Activated CD8-positive, alpha-beta memory T cell treated with anti-CD3 and anti-CD28 coated beads, Interleukin-2, amount 10 ng/mL, durations not matched to agents 7 days and 5 days (primary cell): ENCODE data around the gene JAG1. TPM values are rescaled to one million over a fixed set of nuclear protein-coding genes. Genes with fewer than 3 reads are reported as not detected.

Experiments used
- ATAC-seq: fragments of 150-1000 bp; cut with Tn5 transposase; one replicate; pipeline ENCODE4 v1.10.0; 2021; ENCODE audit warnings: moderate library complexity
- CTCF ChIA-PET: fragments of 350-600 bp; sonication (Branson Sonifier 250); formaldehyde crosslinking; loops from one replicate; lab custom pipeline; 2021; ENCODE audit warnings: antibody characterized with exemption; lab: Charles Lee
- DNase-seq: peaks from one replicate; pipeline ENCODE4 v3.0.0-alpha.2; 2020
- H3K27ac Mint-ChIP-seq: one replicate; pipeline ENCODE4 v1.8.0; 2021; ENCODE audit warnings: mild to moderate bottlenecking, mixed read lengths
- H3K27me3 Mint-ChIP-seq: one replicate; pipeline ENCODE4 v1.8.0; 2021; ENCODE audit warnings: mixed read lengths
- H3K36me3 Mint-ChIP-seq: one replicate; pipeline ENCODE4 v1.8.0; 2021; ENCODE audit warnings: mild to moderate bottlenecking, mixed read lengths
- H3K4me1 Mint-ChIP-seq: one replicate; pipeline ENCODE4 v1.8.0; 2021; ENCODE audit warnings: mixed read lengths
- H3K4me3 Mint-ChIP-seq: one replicate; pipeline ENCODE4 v1.8.0; 2021; ENCODE audit warnings: mild to moderate bottlenecking, moderate library complexity, mixed read lengths
- H3K9me3 Mint-ChIP-seq: one replicate; pipeline ENCODE4 v1.8.0; 2022; ENCODE audit warnings: low read depth, mixed read lengths
- total RNA-seq, 2 experiments: library from RNA; stranded (reverse); gene quantifications; one replicate each; pipeline ENCODE4 v1.2.3, GENCODE V29; 2021

JAG1 gene
- total RNA-seq, 2 experiments from 2014 or later = 0.15 to 0.54 TPM

GRCh38 chr20:10609770-10610169 lies 64.0 kb downstream of the JAG1 start:
- no peak for ATAC-seq

GRCh38 chr20:10609276-10609675 lies 64.5 kb downstream of the JAG1 start:
- no peak for ATAC-seq
- H3K9me3 Mint-ChIP-seq = no peaks in the 10 kb centered on the region
- H3K27ac Mint-ChIP-seq = no peak overlapping the region
- no peak for DNase-seq
- CTCF ChIA-PET = no interaction called here
- no peaks in the 10 kb centered on the region for H3K27me3 Mint-ChIP-seq
- H3K4me1 Mint-ChIP-seq = no peaks in the 10 kb centered on the region
- peaks cover 5% of the 10 kb centered on the region for H3K36me3 Mint-ChIP-seq
- H3K4me3 Mint-ChIP-seq = no peak overlapping the region

More at GRCh38 chr20:10609770-10610169, 64.0 kb downstream of the JAG1 start:
- CTCF ChIA-PET = no interaction called here
- no peaks in the 10 kb centered on the region for H3K9me3 Mint-ChIP-seq
- H3K4me3 Mint-ChIP-seq = no peak overlapping the region
- peaks cover 5% of the 10 kb centered on the region for H3K36me3 Mint-ChIP-seq
- H3K27ac Mint-ChIP-seq = no peak overlapping the region
- no peak for DNase-seq
- H3K4me1 Mint-ChIP-seq = no peaks in the 10 kb centered on the region
- no peaks in the 10 kb centered on the region for H3K27me3 Mint-ChIP-seq

GRCh38 chr20:10605547-10606195 lies 68.1 kb downstream of the JAG1 start:
- CTCF ChIA-PET = interaction anchor here (0.7 to 2.1 kb wide), 4 partner anchors 9 to 53 kb away, joined by 3 to 5 read pairs (median 3); no protein-coding TSS in a partner anchor
- H3K4me1 Mint-ChIP-seq = peaks cover 7% of the 10 kb centered on the region
- H3K4me3 Mint-ChIP-seq = no peak overlapping the region
- no peaks in the 10 kb centered on the region for H3K9me3 Mint-ChIP-seq
- ATAC-seq (no peak), DNase-seq (no peak)
- H3K36me3 Mint-ChIP-seq = peaks cover 14% of the 10 kb centered on the region
- H3K27me3 Mint-ChIP-seq = no peaks in the 10 kb centered on the region
- no peak overlapping the region for H3K27ac Mint-ChIP-seq

GRCh38 chr20:10604865-10605440 lies 68.8 kb downstream of the JAG1 start:
- CTCF ChIA-PET = interaction anchor here (1.7 to 2.1 kb wide), 2 partner anchors 12 to 46 kb away, joined by 3 to 5 read pairs; no protein-coding TSS in a partner anchor
- H3K27me3 Mint-ChIP-seq = no peaks in the 10 kb centered on the region

GRCh38 chr20:10603971-10604864 lies 69.6 kb downstream of the JAG1 start:
- ATAC-seq (no peak), DNase-seq (no peak)
- peaks cover 19% of the 10 kb centered on the region for H3K36me3 Mint-ChIP-seq
- no peak overlapping the region for H3K4me3 Mint-ChIP-seq
- no peaks in the 10 kb centered on the region for H3K9me3 Mint-ChIP-seq
- H3K27me3 Mint-ChIP-seq = no peaks in the 10 kb centered on the region
- CTCF ChIA-PET = interaction anchor here (1.7 to 2.1 kb wide), 2 partner anchors 11 to 46 kb away, joined by 3 to 5 read pairs; no protein-coding TSS in a partner anchor
- H3K27ac Mint-ChIP-seq = no peak overlapping the region
- H3K4me1 Mint-ChIP-seq = peaks cover 8% of the 10 kb centered on the region

More at GRCh38 chr20:10604865-10605440, 68.8 kb downstream of the JAG1 start:
- ATAC-seq (no peak), DNase-seq (no peak)
- no peak overlapping the region for H3K4me3 Mint-ChIP-seq
- H3K4me1 Mint-ChIP-seq = peaks cover 7% of the 10 kb centered on the region
- peaks cover 19% of the 10 kb centered on the region for H3K36me3 Mint-ChIP-seq
- H3K27ac Mint-ChIP-seq = no peak overlapping the region
- H3K9me3 Mint-ChIP-seq = no peaks in the 10 kb centered on the region

- Mint-ChIP-seq H3K27me3 (no peaks in the 10 kb centered on the region), H3K36me3 (peaks cover 19% of the 10 kb centered on the region), H3K4me1 (peaks cover 16% of the 10 kb centered on the region), H3K27ac (no peak overlapping the region), H3K9me3 (no peaks in the 10 kb centered on the region), H3K4me3 (no peak overlapping the region)
- DNase-seq = no peak
- peak; percentile 65 for ATAC-seq
- CTCF ChIA-PET = no interaction called here
Observed at GRCh38 chr20:10603378-10603777, 70.4 kb downstream of the JAG1 start.

GRCh38 chr20:10602221-10602871 lies 71.5 kb downstream of the JAG1 start:
- CTCF ChIA-PET = no interaction called here
- peaks cover 19% of the 10 kb centered on the region for H3K36me3 Mint-ChIP-seq
- no peaks in the 10 kb centered on the region for H3K9me3 Mint-ChIP-seq
- no peak overlapping the region for H3K4me3 Mint-ChIP-seq
- no peak overlapping the region for H3K27ac Mint-ChIP-seq
- no peaks in the 10 kb centered on the region for H3K27me3 Mint-ChIP-seq
- peaks cover 17% of the 10 kb centered on the region for H3K4me1 Mint-ChIP-seq
- DNase-seq (no peak), ATAC-seq (no peak)

GRCh38 chr20:10597637-10598036 lies 76.2 kb downstream of the JAG1 start:
- CTCF ChIA-PET = no interaction called here

GRCh38 chr20:10596710-10597121 lies 77.1 kb downstream of the JAG1 start:
- ATAC-seq = no peak

More at GRCh38 chr20:10597637-10598036, 76.2 kb downstream of the JAG1 start:
- Mint-ChIP-seq H3K36me3 (peaks cover 16% of the 10 kb centered on the region), H3K4me1 (peaks cover 16% of the 10 kb centered on the region), H3K27me3 (no peaks in the 10 kb centered on the region), H3K9me3 (no peaks in the 10 kb centered on the region), H3K4me3 (no peak overlapping the region), H3K27ac (no peak overlapping the region)
- ATAC-seq (no peak), DNase-seq (no peak)

GRCh38 chr20:10595985-10596384 lies 77.8 kb downstream of the JAG1 start:
- no peak for ATAC-seq
- CTCF ChIA-PET = no interaction called here
- no peaks in the 10 kb centered on the region for H3K27me3 Mint-ChIP-seq

More at GRCh38 chr20:10596710-10597121, 77.1 kb downstream of the JAG1 start:
- Mint-ChIP-seq H3K27me3 (no peaks in the 10 kb centered on the region), H3K36me3 (peaks cover 12% of the 10 kb centered on the region), H3K4me3 (no peak overlapping the region), H3K27ac (no peak overlapping the region), H3K9me3 (no peaks in the 10 kb centered on the region), H3K4me1 (peaks cover 16% of the 10 kb centered on the region)
- no peak for DNase-seq
- CTCF ChIA-PET = no interaction called here

GRCh38 chr20:10595266-10595665 lies 78.5 kb downstream of the JAG1 start:
- no peak overlapping the region for H3K27ac Mint-ChIP-seq
- no peaks in the 10 kb centered on the region for H3K9me3 Mint-ChIP-seq
- no peaks in the 10 kb centered on the region for H3K27me3 Mint-ChIP-seq
- ATAC-seq (no peak), DNase-seq (no peak)
- H3K4me1 Mint-ChIP-seq = peaks cover 20% of the 10 kb centered on the region
- peaks cover 6% of the 10 kb centered on the region for H3K36me3 Mint-ChIP-seq
- H3K4me3 Mint-ChIP-seq = no peak overlapping the region
- CTCF ChIA-PET = no interaction called here

More at GRCh38 chr20:10595985-10596384, 77.8 kb downstream of the JAG1 start:
- H3K27ac Mint-ChIP-seq = no peak overlapping the region
- peaks cover 9% of the 10 kb centered on the region for H3K36me3 Mint-ChIP-seq
- H3K4me3 Mint-ChIP-seq = no peak overlapping the region
- peaks cover 18% of the 10 kb centered on the region for H3K4me1 Mint-ChIP-seq
- DNase-seq = no peak
- H3K9me3 Mint-ChIP-seq = no peaks in the 10 kb centered on the region

GRCh38 chr20:10594296-10594868 lies 79.4 kb downstream of the JAG1 start:
- H3K27me3 Mint-ChIP-seq = no peaks in the 10 kb centered on the region
- H3K27ac Mint-ChIP-seq = no peak overlapping the region
- no peak overlapping the region for H3K4me3 Mint-ChIP-seq
- no peak for ATAC-seq
- CTCF ChIA-PET = no interaction called here
- H3K36me3 Mint-ChIP-seq = peaks cover 4% of the 10 kb centered on the region
- no peaks in the 10 kb centered on the region for H3K9me3 Mint-ChIP-seq
- no peak for DNase-seq
- H3K4me1 Mint-ChIP-seq = peaks cover 20% of the 10 kb centered on the region
